A549 (cell line): Measurements from ENCODE around the gene CMTM3. TPM values are rescaled to one million over a fixed set of nuclear protein-coding genes. Genes with fewer than 3 reads are reported as not detected.

ENCODE experiments used
- CBX8 ChIP-seq: fragments of 200-600 bp; sonication (generic); IDR thresholded peaks from 2 replicates; pipeline ENCODE4 v1.6.1; 2016
- CHD2 ChIP-seq: fragments of 150-350 bp; IDR thresholded peaks from 2 replicates; pipeline ENCODE4 v1.6.1; 2014; ENCODE audit warnings: low read length; ENCODE audit not compliant: partially characterized antibody
- EHF ChIP-seq: fragments of 250-450 bp; sonication (Bioruptor Pico); IDR thresholded peaks from 2 replicates; pipeline ENCODE4 v1.5.0; 2020; ENCODE audit warnings: mild to moderate bottlenecking
- EP300 ChIP-seq, 2 experiments: fragments of >200 bp; sonication (Bioruptor Twin); formaldehyde crosslinking; IDR thresholded peaks; 2 replicates in 1 of 2; 3 replicates in 1 of 2; pipeline ENCODE4 v1.6.1; 2016 to 2017
- FOSB ChIP-seq: fragments of 250-450 bp; sonication (Bioruptor Pico); IDR thresholded peaks from 2 replicates; pipeline ENCODE4 v1.5.0; 2020; ENCODE audit warnings: mild to moderate bottlenecking, moderate library complexity
- GATA3 ChIP-seq: IDR thresholded peaks from 2 replicates; pipeline ENCODE4 v1.6.1; 2012; ENCODE audit warnings: borderline replicate concordance
- HDAC2 ChIP-seq: fragments of 200-600 bp; sonication (generic); IDR thresholded peaks from 2 replicates; pipeline ENCODE4 v1.6.1; 2016
- HEYL ChIP-seq: fragments of 250-450 bp; sonication (Bioruptor Pico); IDR thresholded peaks from 2 replicates; pipeline ENCODE4 v1.8.0; 2021; ENCODE audit warnings: mild to moderate bottlenecking, moderate library complexity
- HOXA7 ChIP-seq: fragments of 250-450 bp; sonication (Bioruptor Pico); IDR thresholded peaks from 2 replicates; pipeline ENCODE4 v1.5.0; 2020; ENCODE audit warnings: mild to moderate bottlenecking, moderate library complexity
- KDM1A ChIP-seq: fragments of 200-600 bp; sonication (generic); IDR thresholded peaks from 2 replicates; pipeline ENCODE4 v1.6.1; 2016; ENCODE audit warnings: low read depth, mild to moderate bottlenecking
- MAFK ChIP-seq: fragments of 450-650 bp; IDR thresholded peaks from 2 replicates; pipeline ENCODE4 v1.6.1; 2014; ENCODE audit not compliant: partially characterized antibody
- MAZ ChIP-seq: fragments of 150-350 bp; IDR thresholded peaks from 2 replicates; pipeline ENCODE4 v1.6.1; 2014; ENCODE audit warnings: antibody characterized with exemption, low read depth, low read length, borderline replicate concordance
- NPAS2 ChIP-seq: fragments of 250-450 bp; sonication (Bioruptor Pico); IDR thresholded peaks from 2 replicates; pipeline ENCODE4 v1.8.0; 2022; ENCODE audit warnings: mild to moderate bottlenecking, moderate library complexity, borderline replicate concordance
- NR3C1 ChIP-seq: fragments of >200 bp; sonication (Bioruptor Twin); formaldehyde crosslinking; IDR thresholded peaks from 3 replicates; pipeline ENCODE4 v1.6.1; 2017
- RAD21 ChIP-seq, 2 experiments: fragments of >200 bp in 1 of 2; sonication (Bioruptor Twin) in 1 of 2; formaldehyde crosslinking in 1 of 2; IDR thresholded peaks in 1 of 2; conservative IDR thresholded peaks in 1 of 2; 2 replicates in 1 of 2; 3 replicates in 1 of 2; pipeline ENCODE4 v1.6.1; 2012 to 2018; ENCODE audit warnings: inconsistent platforms in 1 of 2
- SREBF2 ChIP-seq: fragments of 450-650 bp; IDR thresholded peaks from 2 replicates; pipeline ENCODE4 v1.6.1; 2014; ENCODE audit warnings: mild to moderate bottlenecking, moderate library complexity
- TFCP2L1 ChIP-seq: fragments of 250-450 bp; sonication (Bioruptor Pico); IDR thresholded peaks from 2 replicates; pipeline ENCODE4 v1.5.0; 2021; ENCODE audit warnings: mild to moderate bottlenecking
- ZFP36 ChIP-seq: fragments of 450-650 bp; IDR thresholded peaks from 2 replicates; pipeline ENCODE4 v1.6.1; 2014; ENCODE audit warnings: borderline replicate concordance; ENCODE audit not compliant: partially characterized antibody
- polyA plus RNA-seq, 4 experiments: library from polyadenylated mRNA; depleted of rRNA in 3 of 4; stranded (reverse); fragments of >200 nt; fragmentation: RNase III in 1 of 4; extraction: RNeasy Plus Mini Kit Qiagen cat#74134 plus additional on column Dnase treatment in 1 of 4; gene quantifications; 2 replicates in 3 of 4; 3 replicates in 1 of 4; pipeline ENCODE4 v1.2.3, GENCODE V29; 2011 to 2017
- TF ChIP-seq, protein P1 (sequence below): fragments of >200 bp; sonication (Bioruptor Twin); formaldehyde crosslinking; IDR thresholded peaks from 3 replicates; pipeline ENCODE4 v1.5.1; 2016
- TF ChIP-seq, protein P2 (sequence below): IDR thresholded peaks from 2 replicates; pipeline ENCODE4 v1.6.1; 2012; ENCODE audit warnings: low read depth, borderline replicate concordance
- TF ChIP-seq, protein P3 (sequence below): fragments of 200-600 bp; sonication (generic); IDR thresholded peaks from 2 replicates; pipeline ENCODE4 v1.6.1; 2016; ENCODE audit warnings: antibody characterized with exemption, mild to moderate bottlenecking, moderate library complexity
- TF ChIP-seq, protein P4 (sequence below): IDR thresholded peaks from 2 replicates; pipeline ENCODE4 v1.6.1; 2012
- TF ChIP-seq, protein P5 (sequence below): fragments of 450-650 bp; IDR thresholded peaks from 2 replicates; pipeline ENCODE4 v1.6.1; 2014; ENCODE audit warnings: antibody characterized with exemption
- TF ChIP-seq, protein P6 (sequence below): fragments of 250-450 bp; sonication (Bioruptor Pico); IDR thresholded peaks from 2 replicates; pipeline ENCODE4 v1.5.0; 2021; ENCODE audit warnings: mild to moderate bottlenecking, moderate library complexity, borderline replicate concordance

Gene CMTM3
- polyA plus RNA-seq, 2 of the 4 experiments (the other 2 are of a cell fraction), result 36.0 to 36.1 TPM

DNA sequence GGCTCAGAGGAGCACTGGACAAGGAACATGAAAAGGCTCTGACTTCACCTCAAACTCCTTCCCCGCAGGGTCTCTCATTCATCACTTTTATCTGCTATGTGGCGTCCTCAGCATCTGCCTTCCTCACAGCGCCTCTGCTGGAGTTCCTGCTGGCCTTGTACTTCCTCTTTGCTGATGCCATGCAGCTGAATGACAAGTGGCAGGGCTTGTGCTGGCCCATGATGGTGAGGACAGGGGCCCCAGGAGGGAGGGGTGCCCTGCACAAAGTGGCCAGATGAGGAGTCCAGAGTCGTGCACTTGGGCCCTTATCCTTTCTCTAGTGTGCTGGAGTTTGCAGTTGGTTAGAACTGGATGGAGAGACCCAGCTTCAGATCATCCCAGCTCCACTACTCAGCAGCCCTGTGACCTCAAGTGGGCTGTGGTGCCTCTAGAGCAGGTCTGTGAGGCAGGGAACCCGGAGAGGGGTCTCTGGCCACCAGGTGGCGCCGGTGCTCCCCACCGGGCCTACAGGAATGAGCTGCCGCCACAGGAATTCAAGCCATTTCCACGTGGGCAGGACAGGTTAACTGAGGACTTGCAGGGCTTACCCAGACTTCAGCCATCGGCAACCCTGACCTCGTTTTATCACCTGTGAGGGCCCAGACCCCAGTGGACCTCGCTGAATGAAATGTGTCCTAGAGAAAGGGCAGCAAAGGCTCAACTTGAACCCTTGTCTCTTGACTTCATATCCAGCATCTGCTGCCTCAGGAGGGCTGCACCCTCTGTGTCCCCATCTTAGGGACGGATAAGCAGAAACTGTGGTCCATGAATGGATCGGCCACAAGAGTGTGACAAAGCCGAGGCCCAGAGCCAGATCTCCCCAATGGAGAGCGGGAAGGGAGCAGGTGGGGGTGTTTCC lies 4.0 kb downstream of the CMTM3 start (continued):
- TF ChIP-seq, protein P1, sequence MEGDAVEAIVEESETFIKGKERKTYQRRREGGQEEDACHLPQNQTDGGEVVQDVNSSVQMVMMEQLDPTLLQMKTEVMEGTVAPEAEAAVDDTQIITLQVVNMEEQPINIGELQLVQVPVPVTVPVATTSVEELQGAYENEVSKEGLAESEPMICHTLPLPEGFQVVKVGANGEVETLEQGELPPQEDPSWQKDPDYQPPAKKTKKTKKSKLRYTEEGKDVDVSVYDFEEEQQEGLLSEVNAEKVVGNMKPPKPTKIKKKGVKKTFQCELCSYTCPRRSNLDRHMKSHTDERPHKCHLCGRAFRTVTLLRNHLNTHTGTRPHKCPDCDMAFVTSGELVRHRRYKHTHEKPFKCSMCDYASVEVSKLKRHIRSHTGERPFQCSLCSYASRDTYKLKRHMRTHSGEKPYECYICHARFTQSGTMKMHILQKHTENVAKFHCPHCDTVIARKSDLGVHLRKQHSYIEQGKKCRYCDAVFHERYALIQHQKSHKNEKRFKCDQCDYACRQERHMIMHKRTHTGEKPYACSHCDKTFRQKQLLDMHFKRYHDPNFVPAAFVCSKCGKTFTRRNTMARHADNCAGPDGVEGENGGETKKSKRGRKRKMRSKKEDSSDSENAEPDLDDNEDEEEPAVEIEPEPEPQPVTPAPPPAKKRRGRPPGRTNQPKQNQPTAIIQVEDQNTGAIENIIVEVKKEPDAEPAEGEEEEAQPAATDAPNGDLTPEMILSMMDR, result peak; percentile 90
- TF ChIP-seq, protein P2, sequence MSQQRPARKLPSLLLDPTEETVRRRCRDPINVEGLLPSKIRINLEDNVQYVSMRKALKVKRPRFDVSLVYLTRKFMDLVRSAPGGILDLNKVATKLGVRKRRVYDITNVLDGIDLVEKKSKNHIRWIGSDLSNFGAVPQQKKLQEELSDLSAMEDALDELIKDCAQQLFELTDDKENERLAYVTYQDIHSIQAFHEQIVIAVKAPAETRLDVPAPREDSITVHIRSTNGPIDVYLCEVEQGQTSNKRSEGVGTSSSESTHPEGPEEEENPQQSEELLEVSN, result peak; percentile 66
- TF ChIP-seq, protein P3, sequence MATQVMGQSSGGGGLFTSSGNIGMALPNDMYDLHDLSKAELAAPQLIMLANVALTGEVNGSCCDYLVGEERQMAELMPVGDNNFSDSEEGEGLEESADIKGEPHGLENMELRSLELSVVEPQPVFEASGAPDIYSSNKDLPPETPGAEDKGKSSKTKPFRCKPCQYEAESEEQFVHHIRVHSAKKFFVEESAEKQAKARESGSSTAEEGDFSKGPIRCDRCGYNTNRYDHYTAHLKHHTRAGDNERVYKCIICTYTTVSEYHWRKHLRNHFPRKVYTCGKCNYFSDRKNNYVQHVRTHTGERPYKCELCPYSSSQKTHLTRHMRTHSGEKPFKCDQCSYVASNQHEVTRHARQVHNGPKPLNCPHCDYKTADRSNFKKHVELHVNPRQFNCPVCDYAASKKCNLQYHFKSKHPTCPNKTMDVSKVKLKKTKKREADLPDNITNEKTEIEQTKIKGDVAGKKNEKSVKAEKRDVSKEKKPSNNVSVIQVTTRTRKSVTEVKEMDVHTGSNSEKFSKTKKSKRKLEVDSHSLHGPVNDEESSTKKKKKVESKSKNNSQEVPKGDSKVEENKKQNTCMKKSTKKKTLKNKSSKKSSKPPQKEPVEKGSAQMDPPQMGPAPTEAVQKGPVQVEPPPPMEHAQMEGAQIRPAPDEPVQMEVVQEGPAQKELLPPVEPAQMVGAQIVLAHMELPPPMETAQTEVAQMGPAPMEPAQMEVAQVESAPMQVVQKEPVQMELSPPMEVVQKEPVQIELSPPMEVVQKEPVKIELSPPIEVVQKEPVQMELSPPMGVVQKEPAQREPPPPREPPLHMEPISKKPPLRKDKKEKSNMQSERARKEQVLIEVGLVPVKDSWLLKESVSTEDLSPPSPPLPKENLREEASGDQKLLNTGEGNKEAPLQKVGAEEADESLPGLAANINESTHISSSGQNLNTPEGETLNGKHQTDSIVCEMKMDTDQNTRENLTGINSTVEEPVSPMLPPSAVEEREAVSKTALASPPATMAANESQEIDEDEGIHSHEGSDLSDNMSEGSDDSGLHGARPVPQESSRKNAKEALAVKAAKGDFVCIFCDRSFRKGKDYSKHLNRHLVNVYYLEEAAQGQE, result no peak
- no peak for TF ChIP-seq CHD2
- no peak for TF ChIP-seq KDM1A
- TF ChIP-seq ZFP36, result no peak
- TF ChIP-seq SREBF2, result no peak
- no peak for TF ChIP-seq HOXA7 (CRISPR knock-in tag)
- no peak for TF ChIP-seq MAFK
- no peak for TF ChIP-seq TFCP2L1
- TF ChIP-seq EP300 (IDR thresholded peaks at IDR 0.05), result no peak
- TF ChIP-seq, protein P4, sequence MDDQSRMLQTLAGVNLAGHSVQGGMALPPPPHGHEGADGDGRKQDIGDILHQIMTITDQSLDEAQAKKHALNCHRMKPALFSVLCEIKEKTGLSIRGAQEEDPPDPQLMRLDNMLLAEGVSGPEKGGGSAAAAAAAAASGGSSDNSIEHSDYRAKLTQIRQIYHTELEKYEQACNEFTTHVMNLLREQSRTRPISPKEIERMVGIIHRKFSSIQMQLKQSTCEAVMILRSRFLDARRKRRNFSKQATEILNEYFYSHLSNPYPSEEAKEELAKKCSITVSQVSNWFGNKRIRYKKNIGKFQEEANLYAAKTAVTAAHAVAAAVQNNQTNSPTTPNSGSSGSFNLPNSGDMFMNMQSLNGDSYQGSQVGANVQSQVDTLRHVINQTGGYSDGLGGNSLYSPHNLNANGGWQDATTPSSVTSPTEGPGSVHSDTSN, result no peak
- peak; percentile 67 to 70 for TF ChIP-seq RAD21 (conservative IDR thresholded peaks at IDR 0.05 in 1 of 2, IDR thresholded peaks at IDR 0.05 in 1 of 2)
- TF ChIP-seq EHF, result no peak
- TF ChIP-seq, protein P5, sequence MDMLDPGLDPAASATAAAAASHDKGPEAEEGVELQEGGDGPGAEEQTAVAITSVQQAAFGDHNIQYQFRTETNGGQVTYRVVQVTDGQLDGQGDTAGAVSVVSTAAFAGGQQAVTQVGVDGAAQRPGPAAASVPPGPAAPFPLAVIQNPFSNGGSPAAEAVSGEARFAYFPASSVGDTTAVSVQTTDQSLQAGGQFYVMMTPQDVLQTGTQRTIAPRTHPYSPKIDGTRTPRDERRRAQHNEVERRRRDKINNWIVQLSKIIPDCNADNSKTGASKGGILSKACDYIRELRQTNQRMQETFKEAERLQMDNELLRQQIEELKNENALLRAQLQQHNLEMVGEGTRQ, result peak; percentile 11; the same call in 1 of the 2 replicates
- no peak for TF ChIP-seq NR3C1
- no peak for TF ChIP-seq GATA3
- no peak for TF ChIP-seq NPAS2 (CRISPR knock-in tag)
- TF ChIP-seq FOSB (CRISPR knock-in tag), result no peak
- TF ChIP-seq MAZ, result no peak
- no peak for TF ChIP-seq CBX8
- TF ChIP-seq, protein P6, sequence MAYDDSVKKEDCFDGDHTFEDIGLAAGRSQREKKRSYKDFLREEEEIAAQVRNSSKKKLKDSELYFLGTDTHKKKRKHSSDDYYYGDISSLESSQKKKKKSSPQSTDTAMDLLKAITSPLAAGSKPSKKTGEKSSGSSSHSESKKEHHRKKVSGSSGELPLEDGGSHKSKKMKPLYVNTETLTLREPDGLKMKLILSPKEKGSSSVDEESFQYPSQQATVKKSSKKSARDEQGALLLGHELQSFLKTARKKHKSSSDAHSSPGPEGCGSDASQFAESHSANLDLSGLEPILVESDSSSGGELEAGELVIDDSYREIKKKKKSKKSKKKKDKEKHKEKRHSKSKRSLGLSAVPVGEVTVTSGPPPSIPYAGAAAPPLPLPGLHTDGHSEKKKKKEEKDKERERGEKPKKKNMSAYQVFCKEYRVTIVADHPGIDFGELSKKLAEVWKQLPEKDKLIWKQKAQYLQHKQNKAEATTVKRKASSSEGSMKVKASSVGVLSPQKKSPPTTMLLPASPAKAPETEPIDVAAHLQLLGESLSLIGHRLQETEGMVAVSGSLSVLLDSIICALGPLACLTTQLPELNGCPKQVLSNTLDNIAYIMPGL (CRISPR knock-in tag), result no peak
- TF ChIP-seq HDAC2, result no peak
- TF ChIP-seq HEYL (CRISPR knock-in tag), result no peak
